KMS-11 (cell line): ENCODE results near the gene CNOT3.

Experiments used
- H2AFZ ChIP-seq: fragments of 200-600 bp; sonication (generic); 2 replicates; pipeline ENCODE4 v1.6.1; 2016; ENCODE audit warnings: antibody characterized with exemption, mixed run types, low read depth
- H3K27ac ChIP-seq: fragments of 200-600 bp; sonication (generic); 2 replicates; pipeline ENCODE4 v1.6.1; 2016; ENCODE audit warnings: mild to moderate bottlenecking, mixed run types
- H3K27me3 ChIP-seq: fragments of 200-600 bp; sonication (generic); 2 replicates; pipeline ENCODE4 v1.6.1; 2017; ENCODE audit warnings: mild to moderate bottlenecking, low read depth, mixed run types, moderate library complexity; ENCODE audit not compliant: insufficient read depth
- H3K36me3 ChIP-seq: fragments of 200-600 bp; sonication (generic); 2 replicates; pipeline ENCODE4 v1.6.1; 2017; ENCODE audit warnings: mild to moderate bottlenecking, mixed run types; ENCODE audit not compliant: insufficient read depth
- H3K4me1 ChIP-seq: fragments of 200-600 bp; sonication (generic); 2 replicates; pipeline ENCODE4 v1.6.1; 2016; ENCODE audit warnings: mild to moderate bottlenecking, low read depth, mixed run types; ENCODE audit not compliant: poor library complexity, severe bottlenecking
- H3K4me2 ChIP-seq: fragments of 200-600 bp; sonication (generic); 2 replicates; pipeline ENCODE4 v1.7.0; 2016; ENCODE audit warnings: mild to moderate bottlenecking, mixed run types
- H3K4me3 ChIP-seq: fragments of 200-600 bp; sonication (generic); IDR thresholded peaks from 2 replicates; pipeline ENCODE4 v1.6.1; 2017; ENCODE audit warnings: low read depth, low read length, mixed read lengths; ENCODE audit not compliant: insufficient read depth
- H3K79me2 ChIP-seq: fragments of 200-600 bp; sonication (generic); 2 replicates; pipeline ENCODE4 v1.6.1; 2016; ENCODE audit warnings: low read depth, mixed run types; ENCODE audit not compliant: insufficient read depth
- H3K9ac ChIP-seq: fragments of 200-600 bp; sonication (generic); 2 replicates; pipeline ENCODE4 v1.6.1; 2016; ENCODE audit warnings: mild to moderate bottlenecking, mixed run types
- H4K20me1 ChIP-seq: fragments of 200-600 bp; sonication (generic); 2 replicates; pipeline ENCODE4 v1.6.1; 2016; ENCODE audit warnings: mild to moderate bottlenecking, mixed run types; ENCODE audit not compliant: insufficient read depth
- CTCF ChIP-seq: fragments of 200-600 bp; sonication (generic); conservative IDR thresholded peaks from 2 replicates; pipeline ENCODE4 v1.6.1; 2017; ENCODE audit warnings: low read depth, mild to moderate bottlenecking, antibody characterized with exemption, low read length, moderate library complexity, mixed read lengths

The CNOT3 gene

GRCh38 chr19:54102421-54103169, 35.0 kb upstream of the CNOT3 start, which contains the start of gene NDUFA3:
Gene NDUFA3, plus strand, starts transcription at chr19:54102855. Its CDS starts 24 bp downstream, at chr19:54102879.
- H2AFZ ChIP-seq = peak within 1 kb of the TSS; percentile 98
- peaks cover 17% of the 10 kb centered on the region for H3K4me1 ChIP-seq
- H3K79me2 ChIP-seq = peaks cover 20% of the 10 kb centered on the region
- H3K36me3 ChIP-seq = peaks cover 3% of the 10 kb centered on the region; the same call in 1 of the 2 replicates
- peak within 1 kb of the TSS; percentile 25; the same call in 1 of the 2 replicates for H3K27ac ChIP-seq
- peak within 1 kb of the TSS; percentile 65; the same call in 1 of the 2 replicates for H3K9ac ChIP-seq
- no peak for TF ChIP-seq CTCF
- peak within 1 kb of the TSS; percentile 97 for H3K4me2 ChIP-seq
- no peaks in the 10 kb centered on the region for H3K27me3 ChIP-seq
- no peaks in the 10 kb centered on the region for H4K20me1 ChIP-seq
- no peak within 1 kb of the TSS for H3K4me3 ChIP-seq

GRCh38 chr19:54104998-54105715, 32.4 kb upstream of the CNOT3 start:
- Histone ChIP-seq H3K27me3 (no peaks in the 10 kb centered on the region), H3K27ac (no peak overlapping the region), H3K4me3 (no peak overlapping the region), H3K36me3 (peaks cover 3% of the 10 kb centered on the region; the same call in 1 of the 2 replicates), H4K20me1 (no peaks in the 10 kb centered on the region), H3K9ac (no peak overlapping the region), H3K79me2 (peaks cover 20% of the 10 kb centered on the region), H2AFZ (no peak overlapping the region), H3K4me2 (no peak overlapping the region), H3K4me1 (peaks cover 17% of the 10 kb centered on the region)
- TF ChIP-seq CTCF = no peak

GRCh38 chr19:54105796-54106195, 31.8 kb upstream of the CNOT3 start:
- Histone ChIP-seq H3K27ac (no peak overlapping the region), H4K20me1 (no peaks in the 10 kb centered on the region), H3K9ac (no peak overlapping the region), H3K27me3 (no peaks in the 10 kb centered on the region), H2AFZ (no peak overlapping the region), H3K4me3 (no peak overlapping the region), H3K36me3 (peaks cover 3% of the 10 kb centered on the region; the same call in 1 of the 2 replicates), H3K4me2 (no peak overlapping the region), H3K4me1 (peaks cover 17% of the 10 kb centered on the region), H3K79me2 (peaks cover 20% of the 10 kb centered on the region)
- no peak for TF ChIP-seq CTCF

DNA sequence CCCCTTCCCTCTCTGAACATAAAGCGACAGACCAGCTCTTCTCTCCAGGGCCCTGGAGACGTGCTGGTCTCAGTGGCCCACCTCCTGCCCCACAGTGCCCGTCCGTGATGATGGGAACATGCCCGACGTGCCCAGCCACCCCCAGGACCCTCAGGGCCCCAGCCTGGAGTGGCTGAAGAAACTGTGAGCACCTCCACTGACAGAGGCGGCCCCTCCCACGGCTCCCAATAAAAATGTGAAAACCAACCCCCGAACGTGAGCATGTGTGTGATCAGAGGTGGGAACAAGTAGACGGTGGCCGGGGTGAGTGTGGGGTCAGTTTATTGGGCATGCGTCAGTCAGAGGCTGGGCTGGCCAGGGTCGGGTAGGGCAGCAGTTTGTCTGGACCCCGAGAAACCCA, 30.8 kb upstream of the CNOT3 start:
- TF ChIP-seq CTCF = no peak
- Histone ChIP-seq H3K4me2 (no peak overlapping the region), H3K27me3 (no peaks in the 10 kb centered on the region), H3K9ac (no peak overlapping the region), H2AFZ (no peak overlapping the region), H3K4me1 (peaks cover 17% of the 10 kb centered on the region), H3K36me3 (peaks cover 3% of the 10 kb centered on the region; the same call in 1 of the 2 replicates), H3K79me2 (peaks cover 20% of the 10 kb centered on the region), H3K27ac (no peak overlapping the region), H4K20me1 (no peaks in the 10 kb centered on the region), H3K4me3 (no peak overlapping the region)
